CD4-positive, alpha-beta T cell (primary cell): Measurements from ENCODE around the gene TMEM14C. TPM values are rescaled to one million over a fixed set of nuclear protein-coding genes. Genes with fewer than 3 reads are reported as not detected.

ENCODE experiments used
- ATAC-seq: fragments of 200-7000 bp; cut with Tn5 transposase; one replicate; pipeline ENCODE4 v1.10.0; 2022; ENCODE audit warnings: mild to moderate bottlenecking; ENCODE audit not compliant: poor library complexity
- CTCF ChIA-PET: fragments of 350-600 bp; sonication (Branson Sonifier 250); formaldehyde crosslinking; loops from one replicate; lab custom pipeline; 2021; ENCODE audit warnings: antibody characterized with exemption, inconsistent platforms; lab: Charles Lee
- POLR2A ChIA-PET: fragments of 350-600 bp; sonication (Branson Sonifier 250); formaldehyde crosslinking; loops from one replicate; lab custom pipeline; 2021; ENCODE audit warnings: antibody characterized with exemption, inconsistent platforms; lab: Charles Lee
- DNase-seq, 14 experiments: peaks; one replicate each; pipeline ENCODE4 v3.0.0-alpha.2; 2013 to 2020; ENCODE audit warnings: mixed read lengths in 2 of 14
- H3K27ac ChIP-seq, 2 donors: one replicate each; pipeline versions ENCODE4 v1.5.1 to v1.7.0; 2013; ENCODE audit warnings: low read length in 2 of 2, low read depth in 1 of 2, mild to moderate bottlenecking in 1 of 2
- H3K27me3 ChIP-seq, 2 experiments: 1 replicate in 1 of 2; 2 replicates in 1 of 2; pipeline versions ENCODE4 v1.6.1 to v1.7.0; 2013; ENCODE audit warnings: low read length in 2 of 2, control low read depth in 1 of 2, mild to moderate bottlenecking in 1 of 2, moderate library complexity in 1 of 2; ENCODE audit not compliant: insufficient read depth in 2 of 2, control insufficient read depth in 1 of 2
- H3K36me3 ChIP-seq: one replicate; pipeline ENCODE4 v1.6.1; 2013; ENCODE audit warnings: low read length, control low read depth; ENCODE audit not compliant: insufficient read depth
- H3K4me1 ChIP-seq: one replicate; pipeline ENCODE4 v1.6.1; 2013; ENCODE audit warnings: low read length, control low read depth; ENCODE audit not compliant: insufficient read depth
- H3K4me3 ChIP-seq: one replicate; pipeline ENCODE4 v1.5.1; 2013; ENCODE audit warnings: mild to moderate bottlenecking, low read length, moderate library complexity
- H3K9me3 ChIP-seq, 2 experiments: 1 replicate in 1 of 2; 2 replicates in 1 of 2; pipeline versions ENCODE4 v1.6.1 to v1.7.0; 2013; ENCODE audit warnings: low read length in 2 of 2, mild to moderate bottlenecking in 2 of 2, control low read depth in 1 of 2, moderate library complexity in 1 of 2; ENCODE audit not compliant: control insufficient read depth in 1 of 2, insufficient read depth in 1 of 2
- H3K27ac Mint-ChIP-seq: one replicate; pipeline ENCODE4 v1.8.0; 2020; ENCODE audit warnings: mixed read lengths
- H3K27me3 Mint-ChIP-seq: one replicate; pipeline ENCODE4 v1.8.0; 2021; ENCODE audit warnings: mixed read lengths
- H3K36me3 Mint-ChIP-seq: one replicate; pipeline ENCODE4 v1.8.0; 2021; ENCODE audit warnings: low read depth, mixed read lengths
- H3K4me1 Mint-ChIP-seq: one replicate; pipeline ENCODE4 v1.8.0; 2021; ENCODE audit warnings: low read depth, mixed read lengths
- H3K4me3 Mint-ChIP-seq: one replicate; pipeline ENCODE4 v1.8.0; 2020; ENCODE audit warnings: mild to moderate bottlenecking, mixed read lengths
- H3K9me3 Mint-ChIP-seq: one replicate; pipeline ENCODE4 v1.8.0; 2020; ENCODE audit warnings: mixed read lengths
- intact Hi-C, 2 experiments: fragments of 100-400 bp; cut with DNase I in 1 of 2; cut with micrococcal nuclease in 1 of 2; formaldehyde crosslinking; loops; one replicate each; pipeline versions ENCODE4 v1.15.1 to v1.9.0; 2023 to 2025; cut with DNase I, micrococcal nuclease
- total RNA-seq, 174 experiments: library from RNA in 2 of 174; stranded (reverse) in 2 of 174; gene quantifications; one replicate each; pipeline ENCODE4 v1.2.3 and lab custom pipeline; 2021 to 2026
- TF ChIP-seq, protein P1 (sequence below): fragments of 200-600 bp; IDR thresholded peaks from one replicate; pipeline ENCODE4 v1.8.0; 2022; ENCODE audit warnings: antibody characterized with exemption, mild to moderate bottlenecking

The TMEM14C gene
- total RNA-seq, 2 experiments from 2014 or later: 14.4 to 14.6 TPM

DNA sequence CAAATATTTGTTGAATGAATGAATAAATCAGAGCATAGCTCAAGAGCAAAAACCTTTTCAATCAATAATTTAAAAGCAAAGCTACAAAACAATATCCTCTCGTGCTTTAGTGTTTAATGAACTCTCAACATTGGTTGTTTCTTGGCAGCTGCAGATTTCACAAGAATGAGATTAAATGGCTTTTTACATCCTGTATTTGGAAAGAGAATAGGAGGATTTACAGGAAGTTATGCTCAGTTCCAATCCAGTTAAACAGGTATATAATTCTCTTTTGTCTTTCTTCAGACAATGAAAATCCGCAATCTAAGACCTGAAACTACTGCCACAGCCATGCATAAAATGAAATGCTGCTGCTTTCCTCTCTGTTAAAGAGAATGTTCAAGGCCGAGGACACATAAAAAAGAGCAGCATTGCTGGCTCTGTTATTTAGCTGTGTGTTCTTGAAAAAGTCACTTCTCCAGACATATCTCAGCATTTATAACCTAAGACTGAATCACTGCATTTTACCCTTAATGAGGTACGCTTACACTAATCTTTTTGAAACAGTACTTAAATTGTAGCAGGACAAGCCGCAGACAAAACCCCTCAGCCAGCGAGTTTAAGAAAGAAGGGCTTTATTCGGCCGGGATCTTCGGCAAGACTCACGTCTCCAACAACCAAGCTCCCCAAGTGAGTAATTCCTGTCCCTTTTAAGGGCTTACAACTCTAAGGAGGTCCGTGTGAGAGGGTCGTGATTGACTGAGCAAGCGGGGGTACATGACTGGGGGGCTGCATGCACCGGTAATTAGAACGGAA, 32.0 kb upstream of the TMEM14C start:
- Mint-ChIP-seq H3K36me3 (peaks cover 15% of the 10 kb centered on the region), H3K27me3 (peaks cover 8% of the 10 kb centered on the region), H3K4me3 (peak overlapping the region; percentile 12), H3K4me1 (peaks cover 26% of the 10 kb centered on the region), H3K9me3 (no peaks in the 10 kb centered on the region), H3K27ac (peak overlapping the region; percentile 5)
- ChIA-PET POLR2A (no interaction called here), CTCF (no interaction called here)
- Histone ChIP-seq H3K27ac (no peak overlapping the region), H3K9me3 (no peaks in the 10 kb centered on the region), H3K4me1 (peaks cover 18% of the 10 kb centered on the region), H3K36me3 (no peaks in the 10 kb centered on the region), H3K4me3 (no peak overlapping the region), H3K27me3 (no peaks in the 10 kb centered on the region)
- ATAC-seq (no peak), DNase-seq (no peak)
- TF ChIP-seq, protein P1, sequence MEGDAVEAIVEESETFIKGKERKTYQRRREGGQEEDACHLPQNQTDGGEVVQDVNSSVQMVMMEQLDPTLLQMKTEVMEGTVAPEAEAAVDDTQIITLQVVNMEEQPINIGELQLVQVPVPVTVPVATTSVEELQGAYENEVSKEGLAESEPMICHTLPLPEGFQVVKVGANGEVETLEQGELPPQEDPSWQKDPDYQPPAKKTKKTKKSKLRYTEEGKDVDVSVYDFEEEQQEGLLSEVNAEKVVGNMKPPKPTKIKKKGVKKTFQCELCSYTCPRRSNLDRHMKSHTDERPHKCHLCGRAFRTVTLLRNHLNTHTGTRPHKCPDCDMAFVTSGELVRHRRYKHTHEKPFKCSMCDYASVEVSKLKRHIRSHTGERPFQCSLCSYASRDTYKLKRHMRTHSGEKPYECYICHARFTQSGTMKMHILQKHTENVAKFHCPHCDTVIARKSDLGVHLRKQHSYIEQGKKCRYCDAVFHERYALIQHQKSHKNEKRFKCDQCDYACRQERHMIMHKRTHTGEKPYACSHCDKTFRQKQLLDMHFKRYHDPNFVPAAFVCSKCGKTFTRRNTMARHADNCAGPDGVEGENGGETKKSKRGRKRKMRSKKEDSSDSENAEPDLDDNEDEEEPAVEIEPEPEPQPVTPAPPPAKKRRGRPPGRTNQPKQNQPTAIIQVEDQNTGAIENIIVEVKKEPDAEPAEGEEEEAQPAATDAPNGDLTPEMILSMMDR: no peak
- intact Hi-C loops: loop anchor here (5.0 to 10.0 kb wide), 4 partner anchors 111 to 844 kb away; partner anchors contain the start of genes TMEM170B (in 2 of the 2) and SMIM13 (in 1 of the 2)

DNA sequence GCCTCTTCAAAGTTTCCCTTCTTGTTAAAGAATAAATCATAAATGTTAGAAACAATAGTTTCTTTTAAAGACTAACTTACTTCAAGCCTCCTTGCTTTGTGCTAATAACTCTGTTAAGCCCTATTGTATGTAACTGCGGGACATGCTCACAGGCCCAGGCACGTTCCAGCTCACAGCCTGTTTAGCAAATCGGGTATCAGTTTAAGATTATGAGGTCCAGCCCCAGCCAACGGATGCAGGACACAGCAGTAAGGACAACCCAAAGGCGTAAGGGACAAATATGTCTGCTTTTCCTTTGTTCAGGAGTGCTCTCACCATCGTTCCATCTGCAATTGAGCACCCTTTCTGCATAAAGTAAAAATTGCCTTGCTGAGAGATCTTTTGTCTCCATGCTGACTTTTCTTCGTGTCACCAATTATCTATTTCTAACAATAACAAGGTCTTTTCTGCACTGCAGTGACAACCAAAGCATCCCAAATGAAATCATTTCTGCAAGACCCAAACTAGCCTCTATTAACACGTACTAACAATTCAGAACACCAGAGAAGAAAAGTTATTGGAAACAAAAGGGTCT, 29.8 kb upstream of the TMEM14C start:
- TF ChIP-seq, protein P1: no peak
- Histone ChIP-seq H3K4me3 (no peak overlapping the region), H3K27ac (no peak overlapping the region), H3K9me3 (no peaks in the 10 kb centered on the region), H3K4me1 (peaks cover 25% of the 10 kb centered on the region), H3K27me3 (no peaks in the 10 kb centered on the region), H3K36me3 (peaks cover 4% of the 10 kb centered on the region)
- Mint-ChIP-seq H3K36me3 (peaks cover 24% of the 10 kb centered on the region), H3K27me3 (no peaks in the 10 kb centered on the region), H3K9me3 (no peaks in the 10 kb centered on the region), H3K4me1 (peaks cover 41% of the 10 kb centered on the region), H3K4me3 (peak overlapping the region; percentile 92), H3K27ac (peak overlapping the region; percentile 100)
- ChIA-PET CTCF (no interaction called here), POLR2A (interaction anchor here (1.4 to 3.6 kb wide), 3 partner anchors 28 to 164 kb away, joined by 4 to 82 read pairs (median 40); partner anchors contain the start of genes TMEM14B and TMEM14C)
- DNase-seq (no peak), ATAC-seq (no peak)
- intact Hi-C loops: loop anchor here (5.0 to 10.0 kb wide), 4 partner anchors 109 to 842 kb away; partner anchors contain the start of genes TMEM170B (in 2 of the 2) and SMIM13 (in 1 of the 2)

DNA sequence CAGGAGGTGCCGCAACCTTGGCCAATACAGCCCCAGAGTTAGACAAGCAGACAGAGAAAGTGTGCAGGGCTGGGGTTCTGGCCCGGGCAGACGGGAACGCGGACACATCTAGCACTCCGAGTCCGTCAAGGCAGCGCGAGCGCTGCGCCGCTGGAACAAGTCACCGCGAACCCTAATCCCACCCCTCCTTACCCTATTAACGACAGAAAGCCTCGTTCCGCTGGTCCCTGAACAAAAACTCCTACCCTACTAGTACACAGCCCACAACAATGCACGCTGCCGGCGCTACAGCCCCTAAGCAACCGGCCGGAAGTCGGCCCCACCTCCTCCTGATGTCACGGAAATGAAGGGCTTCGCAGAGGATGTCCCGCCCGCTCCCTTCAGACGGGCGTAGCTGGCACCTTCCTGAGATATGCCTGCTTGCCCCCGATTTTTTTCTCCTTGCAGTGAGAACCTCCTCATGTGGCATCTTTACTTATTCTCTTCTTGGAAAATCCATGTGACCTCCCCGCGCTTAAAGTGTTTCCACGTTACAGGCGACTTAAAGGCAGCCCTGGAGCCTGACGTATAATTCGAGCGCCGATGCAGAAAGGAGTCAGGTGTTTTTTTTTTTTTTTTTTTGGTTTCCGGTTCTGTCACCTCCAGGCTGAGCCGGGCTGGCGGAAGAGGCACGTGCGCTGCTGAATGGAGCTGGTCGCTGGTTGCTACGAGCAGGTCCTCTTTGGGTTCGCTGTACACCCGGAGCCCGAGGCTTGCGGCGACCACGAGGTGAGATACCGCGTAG, 28.4 kb upstream of the TMEM14C start, which contains the start of the genes C6orf52 and PAK1IP1:
Gene C6orf52, minus strand, starts transcription at position 315 of the 784 bp plus-strand sequence. CDS start 7,066 bp downstream, outside the sequence.
Gene PAK1IP1, plus strand, starts transcription at position 671 of the 784 bp plus-strand sequence. Its CDS starts 14 bp downstream, at position 685.
- Mint-ChIP-seq H3K27ac (peak within 1 kb of the TSS; percentile 100), H3K27me3 (no peaks in the 10 kb centered on the region), H3K9me3 (no peaks in the 10 kb centered on the region), H3K4me1 (peaks cover 41% of the 10 kb centered on the region), H3K36me3 (peaks cover 38% of the 10 kb centered on the region), H3K4me3 (peak within 1 kb of the TSS; percentile 92)
- TF ChIP-seq, protein P1: no peak
- Histone ChIP-seq H3K27me3 (no peaks in the 10 kb centered on the region), H3K4me1 (peaks cover 25% of the 10 kb centered on the region), H3K27ac (peak within 1 kb of the TSS; percentile 97 to 99), H3K36me3 (peaks cover 8% of the 10 kb centered on the region), H3K9me3 (no peaks in the 10 kb centered on the region), H3K4me3 (peak within 1 kb of the TSS; percentile 95)
- intact Hi-C loops: loop anchor here (1.0 to 10.0 kb wide), 8 partner anchors 26 to 840 kb away; partner anchors contain the start of genes SMIM13 (in 2 of the 2), TMEM14B (in 2 of the 2), TMEM170B (in 2 of the 2) and MAK (in 1 of the 2)
- ChIA-PET POLR2A (interaction anchor here (0.6 to 3.6 kb wide), 21 partner anchors 8 to 1595 kb away, joined by 3 to 82 read pairs (median 4); partner anchors contain the start of genes SMIM13, TMEM14B and TMEM14C), CTCF (interaction anchor here (0.7 to 1.2 kb wide), 5 partner anchors 26 to 983 kb away, joined by 3 read pairs; no protein-coding TSS in a partner anchor)
- ATAC-seq (peak; percentile 92), DNase-seq (peak; percentile 85 to 97 (median 90))
